DMS114 treated with DMSO at 0.1 percent for 48 hours (cell line): ENCODE data around the gene PDE4B.

ENCODE experiments used
- DNase-seq: peaks from one replicate; lab custom pipeline; 2025; ENCODE audit not compliant: unreplicated experiment; lab: John Stamatoyannopoulos, UW

PDE4B gene

DNA sequence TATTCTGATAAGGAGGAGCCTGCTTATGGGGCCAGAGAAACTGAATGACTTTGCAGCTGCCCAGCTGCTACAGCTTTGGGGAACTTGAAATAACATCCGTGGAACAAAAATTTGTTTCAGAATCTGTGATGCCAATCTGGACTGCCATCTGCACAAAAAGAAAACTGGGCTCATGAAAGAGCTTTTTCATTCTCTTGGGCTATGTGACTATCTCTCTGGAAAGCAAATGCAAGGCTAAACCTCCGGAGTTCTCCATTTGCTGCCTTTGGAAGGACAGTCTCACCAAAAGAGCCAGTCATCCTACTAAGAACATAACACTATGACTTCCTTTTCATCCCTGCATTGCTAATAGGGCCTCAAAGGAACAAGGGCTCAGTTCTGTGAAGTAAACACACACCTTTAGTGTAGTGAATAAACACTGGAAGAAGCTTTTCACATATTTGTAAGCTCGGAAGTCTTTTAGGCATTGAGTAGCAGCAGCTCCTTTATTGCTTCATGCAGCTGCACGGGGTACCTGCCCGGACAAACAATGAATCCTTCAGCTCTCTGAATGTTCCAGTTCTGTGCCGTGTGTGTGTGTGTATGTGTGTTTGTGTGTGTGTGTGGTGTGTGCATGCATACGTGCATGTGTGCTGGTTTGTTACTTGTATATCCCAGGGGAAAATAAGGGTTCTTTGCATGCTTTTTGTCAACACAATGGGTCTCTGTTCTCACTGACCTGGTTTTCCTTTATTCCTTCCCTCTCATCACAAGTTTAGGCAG, 485.7 kb downstream of the PDE4B start:
- no peak for DNase-seq

DNA sequence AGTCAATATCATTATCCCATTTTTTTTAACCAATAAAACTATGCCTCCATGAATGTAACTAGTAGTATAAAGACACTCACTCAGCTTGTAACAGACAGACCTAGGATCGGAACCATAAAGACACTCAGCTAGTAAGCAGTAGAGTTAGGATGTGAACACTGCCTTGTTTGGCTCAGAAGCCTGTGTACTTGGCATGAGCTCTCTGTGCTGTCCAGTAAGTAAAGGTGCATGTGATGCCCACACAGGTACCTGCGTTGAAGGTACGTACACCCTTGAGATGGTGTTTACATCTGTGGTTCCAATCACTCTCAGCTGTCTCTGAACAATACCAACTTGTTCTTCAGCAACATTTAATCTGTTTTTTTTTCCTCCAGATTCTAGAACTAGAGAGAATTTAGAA, 489.1 kb downstream of the PDE4B start:
- DNase-seq = no peak

DNA sequence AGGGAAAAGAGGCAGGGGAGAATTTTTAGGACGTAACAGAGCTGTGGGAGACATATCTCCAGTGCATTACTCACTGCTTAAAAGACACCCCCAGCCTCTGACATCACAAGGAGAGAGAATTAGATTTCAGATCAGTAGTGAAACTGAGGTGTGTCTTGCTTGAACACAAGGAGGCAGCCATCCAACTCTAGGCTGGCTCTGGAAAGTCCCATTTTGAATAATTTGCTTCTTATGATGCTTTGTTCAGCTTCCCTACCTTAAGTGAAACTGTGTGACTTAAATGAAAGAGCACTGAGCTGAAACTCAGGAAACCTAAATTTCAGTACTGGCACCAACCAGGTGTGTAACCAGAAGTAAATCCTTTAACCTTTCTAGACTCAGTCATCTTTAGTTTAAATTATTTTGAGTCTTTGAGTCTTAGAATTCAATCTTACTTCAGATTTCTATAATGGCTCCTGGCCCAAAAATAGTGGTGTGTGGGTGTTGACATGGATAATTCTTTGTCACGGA, 489.7 kb downstream of the PDE4B start:
- DNase-seq = no peak

DNA sequence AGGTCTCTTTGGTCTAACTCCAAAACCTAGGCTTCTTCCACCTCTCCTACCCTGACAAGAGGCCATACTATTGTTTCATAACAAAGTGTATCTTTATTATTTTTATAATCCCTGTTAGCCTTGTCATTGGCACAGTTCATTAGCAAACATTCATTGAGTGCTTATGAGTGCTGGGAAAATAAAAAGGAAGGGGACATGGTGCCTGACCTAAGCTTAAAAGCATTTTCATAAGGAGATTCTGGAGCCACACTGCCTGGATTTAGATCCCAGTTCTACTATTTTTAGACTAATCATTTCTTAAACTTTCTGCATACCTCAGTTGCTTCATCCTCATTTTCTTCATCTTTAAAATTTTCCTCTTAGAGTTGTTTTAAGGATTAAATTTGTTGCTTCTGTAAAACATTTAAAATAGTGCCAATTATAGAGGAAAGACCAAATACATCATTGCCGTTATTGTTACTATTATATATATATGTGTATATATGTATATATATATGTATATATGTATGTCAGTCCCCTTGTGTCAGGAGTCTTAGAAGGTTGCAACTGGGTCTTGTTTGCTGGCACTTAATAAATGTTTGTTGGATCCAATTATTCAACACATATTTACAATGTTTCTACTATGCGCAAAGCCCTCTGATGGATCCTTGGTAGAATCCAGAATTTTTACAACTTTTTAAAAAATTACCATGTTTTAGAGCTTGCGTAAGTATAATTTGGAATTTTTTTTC, 490.4 kb downstream of the PDE4B start:
- DNase-seq = no peak

DNA sequence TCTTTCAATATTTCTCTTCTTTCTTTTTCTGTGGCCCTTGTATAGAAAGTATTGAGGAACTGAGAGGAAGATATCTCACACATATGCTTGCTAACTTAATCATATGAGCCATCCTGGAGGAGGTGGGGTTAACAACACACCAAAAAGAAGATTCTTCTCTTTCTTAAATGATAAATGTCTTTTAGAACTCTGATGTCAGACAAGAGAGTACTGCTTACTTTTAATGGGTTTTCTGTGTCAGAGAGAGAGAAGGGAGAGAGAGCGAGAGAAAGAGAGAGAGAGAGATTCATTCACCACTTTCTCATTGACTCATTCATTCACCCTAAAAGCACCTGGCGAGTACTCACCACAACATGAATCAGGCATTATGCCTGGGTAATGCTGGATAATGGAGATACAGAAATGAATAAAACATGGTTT, 490.9 kb downstream of the PDE4B start:
- no peak for DNase-seq

DNA sequence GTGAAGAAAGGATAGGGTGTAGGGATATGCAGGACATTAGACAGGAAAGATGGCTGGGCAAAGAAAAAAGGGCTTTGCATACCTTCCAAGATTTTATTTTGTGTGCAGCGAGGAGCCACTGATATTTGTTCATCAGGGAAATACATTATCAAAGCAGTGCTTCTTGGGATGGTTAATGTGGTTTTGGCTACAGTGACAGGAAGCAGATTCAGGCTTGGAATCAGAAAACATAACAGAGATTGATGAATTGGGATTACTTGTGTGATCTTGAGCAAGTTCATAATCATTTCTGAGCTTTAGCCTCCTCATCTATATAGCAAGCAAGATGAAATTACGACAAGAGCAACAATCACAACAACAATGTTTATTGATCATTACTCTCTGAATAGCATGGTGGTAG, 492.1 kb downstream of the PDE4B start:
- no peak for DNase-seq

DNA sequence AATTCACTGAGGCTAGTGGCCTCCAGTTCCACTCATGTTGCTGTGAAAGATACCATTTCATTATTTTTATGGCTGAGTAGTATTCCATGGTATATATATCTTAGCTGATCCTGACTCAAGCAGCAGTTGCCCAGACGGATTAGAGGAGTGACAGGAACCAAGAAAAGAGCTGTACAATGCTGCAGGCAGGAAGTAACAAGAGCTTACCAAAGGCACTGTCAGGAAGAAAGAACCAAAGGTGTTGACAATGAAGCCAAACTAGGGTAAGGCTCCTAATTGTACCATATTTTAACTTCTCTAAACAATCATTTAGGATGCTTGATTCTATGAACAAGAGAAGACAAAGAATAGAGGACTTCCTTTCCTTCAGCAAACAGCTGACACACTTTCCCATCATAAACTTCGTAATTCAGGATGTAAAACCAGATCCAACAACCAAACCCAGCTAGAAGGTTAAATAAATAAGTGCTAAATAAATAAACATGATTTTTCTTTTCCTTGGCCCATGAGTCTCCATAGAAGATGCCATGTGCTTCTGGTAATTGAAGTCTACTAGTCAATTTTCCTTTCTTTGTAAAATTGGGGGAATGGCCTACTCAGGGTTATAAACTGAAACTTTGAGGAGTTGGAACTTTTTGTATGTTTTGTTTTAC, 493.0 kb downstream of the PDE4B start:
- DNase-seq = no peak

DNA sequence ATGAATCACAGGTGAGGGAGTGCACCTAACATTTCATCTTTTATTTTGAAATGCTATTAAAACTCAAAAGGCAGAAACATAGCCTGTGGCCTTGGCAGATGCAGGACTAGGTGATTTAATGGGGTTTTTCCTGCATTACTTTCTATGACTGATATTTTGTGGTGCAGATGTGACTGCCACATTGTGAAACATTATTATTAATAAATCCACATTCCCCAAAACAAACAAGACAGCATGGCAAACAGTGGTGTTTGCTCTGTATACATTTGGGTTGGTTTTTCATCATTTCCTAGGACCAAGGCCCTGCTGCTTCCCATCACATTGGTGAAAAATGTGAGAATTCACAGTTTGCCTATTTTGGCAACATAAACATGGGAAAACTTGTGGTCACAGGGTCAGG, 493.6 kb downstream of the PDE4B start:
- DNase-seq = no peak

DNA sequence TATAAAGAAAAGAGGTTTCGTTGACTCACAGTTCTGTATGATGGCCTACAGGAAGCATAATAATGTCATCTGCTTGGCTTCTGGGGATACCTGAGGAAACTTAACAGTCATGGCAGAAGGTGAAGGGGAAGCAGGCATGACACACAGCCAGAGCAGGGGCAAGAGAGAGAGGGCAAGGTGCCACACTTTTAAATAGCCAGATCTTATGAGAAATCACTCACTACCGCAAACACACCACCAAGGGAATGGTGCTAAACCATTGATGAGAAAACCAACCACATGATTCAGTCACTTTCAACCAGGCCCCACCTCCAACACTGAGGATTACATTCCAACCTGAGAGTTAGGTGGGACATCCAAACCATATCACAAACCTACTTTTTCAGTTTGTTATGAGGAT, 495.4 kb downstream of the PDE4B start:
- DNase-seq = no peak

DNA sequence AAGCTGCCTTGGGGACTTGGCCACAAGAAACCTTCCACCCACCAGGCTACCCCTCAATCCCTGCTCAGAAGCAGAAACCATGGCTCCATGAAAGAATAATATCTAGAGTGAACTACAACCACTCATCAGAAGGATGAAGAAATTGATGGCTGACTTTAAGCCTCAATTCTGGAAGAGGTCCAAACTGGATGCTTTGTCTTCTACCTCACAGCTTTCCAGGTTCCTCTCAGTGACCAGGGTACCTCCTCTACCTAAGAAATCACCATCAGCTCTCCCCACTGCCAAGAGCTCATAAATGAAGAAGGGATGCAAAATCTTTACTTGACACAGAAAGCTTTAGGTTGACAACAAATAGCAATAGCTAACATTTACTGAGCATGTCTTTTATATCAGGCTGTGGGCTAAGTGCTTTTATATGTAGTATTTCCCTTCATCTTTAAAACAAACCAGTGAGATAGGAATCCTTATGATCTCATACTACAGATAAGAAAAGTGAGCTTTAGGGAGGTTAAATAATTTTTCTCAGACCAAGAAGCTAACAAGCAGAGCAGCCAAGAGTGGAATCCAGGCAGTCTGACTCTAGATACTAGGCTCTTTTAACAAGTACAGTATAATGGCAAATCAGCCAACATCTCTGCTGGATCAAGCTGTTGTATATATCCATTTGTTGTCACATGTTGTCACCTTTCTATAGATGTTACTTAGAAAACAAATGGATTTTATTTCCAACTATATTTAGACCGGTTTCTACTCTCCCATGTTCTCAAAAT, 498.3 kb downstream of the PDE4B start:
- DNase-seq = no peak

DNA sequence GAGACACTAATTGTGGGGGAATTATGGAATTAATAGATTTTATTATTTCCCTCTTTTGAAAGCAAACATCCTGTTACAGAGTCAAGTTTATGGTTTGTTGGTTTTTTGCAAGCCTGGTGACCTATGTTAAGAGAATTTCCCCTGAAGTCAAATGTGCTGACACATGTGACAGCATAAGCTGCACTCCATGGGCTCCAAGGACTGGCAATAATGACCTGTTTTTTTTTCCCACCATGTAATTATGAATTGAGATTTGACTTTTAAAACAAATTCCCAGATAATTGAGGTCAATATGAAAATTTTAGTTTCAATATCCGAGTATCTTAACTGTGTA, 498.8 kb downstream of the PDE4B start:
- DNase-seq = no peak

DNA sequence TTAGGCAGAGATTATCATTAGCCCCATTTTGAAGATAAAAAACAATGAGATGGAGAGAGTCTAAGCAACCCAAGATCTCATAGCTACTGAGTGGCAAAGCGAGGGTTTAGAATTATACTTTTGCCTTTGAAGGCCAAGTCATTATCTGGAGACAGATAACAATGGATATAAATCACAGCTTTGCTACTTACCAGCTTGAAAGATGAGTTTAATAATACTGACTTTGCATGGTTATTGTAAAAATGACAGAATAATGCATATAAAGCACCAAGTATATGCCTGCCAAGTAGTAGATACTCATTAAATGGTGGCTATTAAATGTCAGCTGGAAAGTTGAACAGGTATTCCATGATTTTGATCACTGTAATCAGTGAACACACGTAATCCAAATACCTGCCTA, 499.6 kb downstream of the PDE4B start:
- no peak for DNase-seq

DNA sequence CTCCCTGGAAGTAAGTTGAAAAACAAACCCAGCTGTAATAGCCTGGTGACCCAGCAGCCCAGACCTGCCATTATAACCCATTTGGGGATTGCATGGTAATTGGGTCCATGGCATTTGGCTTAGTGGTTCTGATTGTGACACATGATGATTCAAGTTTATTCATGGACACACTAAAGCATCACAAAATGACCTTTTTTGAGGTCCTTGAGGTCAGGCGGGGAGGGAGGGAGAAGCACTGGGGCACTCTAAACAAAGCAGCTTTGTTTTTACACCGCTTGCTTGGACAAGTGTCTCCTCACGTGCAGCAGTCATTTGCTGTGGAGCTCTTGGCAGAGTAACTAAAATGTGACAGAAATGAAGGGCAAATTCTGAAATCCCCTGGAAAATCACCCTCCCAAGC, 500.2 kb downstream of the PDE4B start:
- no peak for DNase-seq

DNA sequence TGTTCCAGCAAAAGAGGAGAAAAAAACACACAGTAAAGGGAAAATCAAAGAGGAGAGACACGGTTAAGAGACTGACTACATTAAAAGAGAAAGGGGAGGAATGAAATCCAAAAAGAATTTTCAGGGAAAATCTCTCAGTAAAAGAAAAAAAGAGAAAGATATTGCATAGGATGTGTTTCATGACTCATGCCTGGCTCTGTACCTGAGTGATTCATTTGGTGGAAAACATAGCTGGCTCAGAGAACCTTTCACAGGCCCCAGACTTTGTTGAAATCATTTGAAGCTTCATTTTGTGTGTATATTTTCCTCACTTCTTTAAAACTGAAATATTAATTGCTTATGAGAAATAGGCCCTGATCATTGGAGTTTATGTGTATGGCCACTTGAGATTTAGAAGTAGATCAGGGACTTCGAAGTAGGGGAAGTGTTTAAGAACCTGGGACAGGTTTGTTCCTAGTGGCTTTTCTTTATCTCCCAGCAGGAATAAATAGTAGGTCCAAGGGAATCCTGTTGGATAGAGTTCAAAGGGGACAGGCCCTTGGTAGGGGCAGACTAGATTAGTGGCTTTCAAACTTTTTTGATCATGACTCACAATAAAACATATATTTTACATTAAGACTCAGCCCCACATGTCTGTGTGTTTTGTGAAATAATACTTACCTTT, 502.1 kb downstream of the PDE4B start:
- no peak for DNase-seq

DNA sequence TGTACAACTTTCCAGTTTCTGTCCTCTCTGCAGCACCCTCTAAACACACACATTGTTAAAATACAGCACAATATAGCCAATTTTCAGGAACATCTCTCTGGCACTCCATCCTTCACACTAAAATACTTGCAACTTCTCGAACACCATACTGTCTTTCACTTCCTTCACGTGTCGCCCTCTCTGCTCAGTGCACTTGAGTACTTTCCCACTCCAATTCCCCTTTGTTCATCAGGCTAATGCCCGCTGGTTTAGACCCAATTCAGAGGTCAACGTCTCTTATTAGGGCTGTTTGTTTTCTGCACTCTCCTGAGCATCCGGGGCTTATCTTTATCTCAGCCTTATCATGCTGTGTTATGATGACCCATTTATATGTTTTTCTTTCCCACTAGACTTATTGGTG, 503.1 kb downstream of the PDE4B start:
- no peak for DNase-seq

DNA sequence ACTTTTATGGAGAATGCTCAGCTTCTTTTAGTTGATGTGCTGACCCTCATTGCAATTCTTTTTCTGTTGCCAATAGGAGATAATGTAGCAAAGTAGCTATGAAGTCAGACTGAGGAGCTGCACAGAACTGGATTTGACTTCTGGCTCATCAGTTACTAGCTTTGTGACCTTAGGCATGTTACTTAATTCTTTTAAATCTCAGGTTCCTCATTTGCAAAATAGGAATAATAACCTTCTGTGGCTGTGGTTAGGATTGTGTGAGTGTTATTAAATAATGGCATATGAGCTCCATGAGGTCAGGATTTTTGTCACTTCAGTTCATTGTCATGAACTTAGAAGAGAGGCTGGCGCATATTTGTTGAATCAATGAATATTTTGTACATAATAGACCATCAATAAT, 503.7 kb downstream of the PDE4B start:
- no peak for DNase-seq

DNA sequence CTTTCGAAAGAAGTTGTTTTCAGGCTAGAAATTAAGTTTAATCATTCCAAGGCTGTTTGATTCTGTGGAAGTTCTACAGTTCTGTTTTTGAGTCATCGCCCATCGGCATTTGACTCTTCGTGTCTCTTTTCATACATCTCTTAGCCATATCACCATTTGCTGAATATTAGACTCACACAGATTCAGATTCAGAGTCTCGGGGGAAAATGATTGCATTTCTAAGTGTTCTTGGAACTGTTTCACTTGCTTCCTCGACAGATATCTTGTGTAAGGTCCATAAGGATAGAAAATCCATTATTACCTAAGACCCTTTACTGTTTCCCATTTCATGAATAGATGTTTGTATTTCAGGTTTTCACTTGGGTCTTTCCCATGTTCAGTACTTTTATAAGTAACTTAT, 504.3 kb downstream of the PDE4B start:
- no peak for DNase-seq

DNA sequence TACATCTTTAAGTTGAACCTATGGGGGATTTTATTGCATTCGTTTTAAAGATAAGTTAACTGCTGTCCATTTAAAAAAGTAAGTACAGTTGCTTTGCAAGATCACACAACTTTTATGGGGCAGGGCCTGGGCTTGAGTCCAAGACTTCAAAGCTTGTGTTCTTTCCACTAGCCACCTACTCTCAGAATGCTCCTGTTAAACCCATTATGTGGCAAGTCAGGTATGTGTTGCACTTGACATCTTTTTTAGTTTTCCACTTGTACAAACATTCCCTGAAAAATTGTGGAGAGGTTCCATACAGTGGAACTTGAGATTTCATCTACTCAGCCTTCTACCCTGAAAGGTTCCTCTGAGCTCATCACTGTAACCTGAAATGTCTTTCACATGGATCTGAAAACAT, 505.8 kb downstream of the PDE4B start:
- DNase-seq = no peak

DNA sequence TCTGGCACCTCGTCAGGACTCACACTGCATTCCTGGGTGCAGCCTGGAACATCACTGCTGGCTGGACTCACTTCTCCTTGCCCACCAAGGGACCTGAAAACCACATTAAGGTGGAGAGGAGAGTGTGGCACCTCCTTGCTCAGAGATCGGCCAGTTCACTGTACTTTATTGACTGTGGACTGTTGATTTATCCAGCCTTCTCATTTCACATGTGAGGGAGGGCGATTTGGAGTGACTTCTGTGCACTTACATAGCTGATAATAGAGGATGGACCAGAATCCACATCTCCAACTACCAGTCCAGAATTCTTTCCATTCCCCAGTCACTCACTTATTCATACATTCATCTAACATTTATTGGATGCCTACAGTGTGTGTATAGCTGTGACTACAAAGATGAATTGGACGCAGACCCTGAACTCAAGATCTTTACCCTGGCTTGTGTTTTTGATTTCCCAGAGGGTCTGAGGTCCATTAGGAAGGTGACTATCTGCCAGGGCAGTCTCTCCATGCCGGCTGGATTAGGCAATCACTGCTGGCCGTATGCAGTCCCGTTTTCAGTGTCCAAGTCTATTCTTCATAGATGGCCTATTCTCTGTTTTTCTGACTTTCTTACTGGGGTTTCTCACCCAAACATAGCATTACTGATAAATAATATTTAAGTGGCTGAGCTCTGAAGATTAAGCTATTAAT, 507.7 kb downstream of the PDE4B start:
- DNase-seq = no peak

DNA sequence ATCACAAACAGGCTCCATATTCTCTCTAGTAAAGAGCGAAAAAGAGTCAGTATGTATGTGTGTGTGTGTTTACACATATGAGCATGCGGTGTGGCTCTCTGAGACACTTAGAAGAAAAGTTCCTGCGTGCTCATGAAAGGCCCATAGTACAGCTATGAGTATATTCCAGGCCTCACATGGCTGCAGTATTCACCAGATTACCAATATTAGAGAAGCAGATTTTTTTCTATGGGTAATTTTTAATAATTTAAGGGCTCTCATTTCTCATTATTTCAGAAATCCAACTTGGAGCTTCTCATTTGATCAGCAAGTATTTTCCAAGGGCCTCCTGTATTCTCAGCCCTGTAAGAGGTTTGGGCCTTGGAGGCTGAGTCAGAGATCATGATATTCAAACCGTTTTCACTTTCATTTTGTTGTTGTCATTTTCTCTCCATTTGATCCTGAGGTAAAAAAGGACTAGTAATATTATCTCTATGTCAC, 508.3 kb downstream of the PDE4B start:
- DNase-seq = no peak
